Astrocyte of the spinal cord (primary cell): ENCODE data around the gene CFAP107.

Source experiments
- DNase-seq: peaks from one replicate; pipeline ENCODE4 v3.0.0; 2011; ENCODE audit warnings: low read depth, low spot score
- H3K4me3 ChIP-seq: 2 replicates; pipeline ENCODE4 v1.5.1; 2011; ENCODE audit warnings: low read depth, mild to moderate bottlenecking, low read length, moderate library complexity
- in situ Hi-C: cut with HindIII; loops from 2 replicates; pipeline ENCODE4 v1.10.0; 2017; ENCODE audit warnings: low sequenced_read_pairs
- TF ChIP-seq, protein P1 (sequence below): IDR thresholded peaks from 2 replicates; pipeline ENCODE4 v1.5.1; 2012; ENCODE audit warnings: low read depth, mild to moderate bottlenecking, low read length, inconsistent platforms

CFAP107 gene, protein sequence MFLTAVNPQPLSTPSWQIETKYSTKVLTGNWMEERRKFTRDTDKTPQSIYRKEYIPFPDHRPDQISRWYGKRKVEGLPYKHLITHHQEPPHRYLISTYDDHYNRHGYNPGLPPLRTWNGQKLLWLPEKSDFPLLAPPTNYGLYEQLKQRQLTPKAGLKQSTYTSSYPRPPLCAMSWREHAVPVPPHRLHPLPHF

DNA sequence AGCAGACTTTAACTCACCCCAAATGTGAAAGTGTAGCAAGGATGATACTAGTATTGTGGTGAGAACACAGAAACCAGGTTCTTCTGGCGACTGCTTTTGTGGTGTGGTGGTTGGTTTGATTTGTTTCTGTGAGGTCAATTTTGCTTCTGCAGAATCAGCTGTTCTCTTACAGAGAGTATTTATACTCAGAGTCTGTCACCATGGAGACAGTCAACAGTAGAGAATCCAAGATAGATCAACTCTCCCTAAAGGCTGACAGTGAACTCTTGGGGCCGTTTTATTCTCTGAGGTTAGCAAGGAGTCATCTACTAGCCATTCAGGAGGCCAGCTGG, at the start of gene CFAP107:
CFAP107 (plus strand) TSS at position 209 of the 332 bp plus-strand sequence. CDS start 231 bp downstream, outside the sequence.
- H3K4me3 ChIP-seq, result no peak within 1 kb of the TSS
- TF ChIP-seq, protein P1, sequence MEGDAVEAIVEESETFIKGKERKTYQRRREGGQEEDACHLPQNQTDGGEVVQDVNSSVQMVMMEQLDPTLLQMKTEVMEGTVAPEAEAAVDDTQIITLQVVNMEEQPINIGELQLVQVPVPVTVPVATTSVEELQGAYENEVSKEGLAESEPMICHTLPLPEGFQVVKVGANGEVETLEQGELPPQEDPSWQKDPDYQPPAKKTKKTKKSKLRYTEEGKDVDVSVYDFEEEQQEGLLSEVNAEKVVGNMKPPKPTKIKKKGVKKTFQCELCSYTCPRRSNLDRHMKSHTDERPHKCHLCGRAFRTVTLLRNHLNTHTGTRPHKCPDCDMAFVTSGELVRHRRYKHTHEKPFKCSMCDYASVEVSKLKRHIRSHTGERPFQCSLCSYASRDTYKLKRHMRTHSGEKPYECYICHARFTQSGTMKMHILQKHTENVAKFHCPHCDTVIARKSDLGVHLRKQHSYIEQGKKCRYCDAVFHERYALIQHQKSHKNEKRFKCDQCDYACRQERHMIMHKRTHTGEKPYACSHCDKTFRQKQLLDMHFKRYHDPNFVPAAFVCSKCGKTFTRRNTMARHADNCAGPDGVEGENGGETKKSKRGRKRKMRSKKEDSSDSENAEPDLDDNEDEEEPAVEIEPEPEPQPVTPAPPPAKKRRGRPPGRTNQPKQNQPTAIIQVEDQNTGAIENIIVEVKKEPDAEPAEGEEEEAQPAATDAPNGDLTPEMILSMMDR, result no peak
- in situ Hi-C loops, result no loop called here
- no peak for DNase-seq

DNA sequence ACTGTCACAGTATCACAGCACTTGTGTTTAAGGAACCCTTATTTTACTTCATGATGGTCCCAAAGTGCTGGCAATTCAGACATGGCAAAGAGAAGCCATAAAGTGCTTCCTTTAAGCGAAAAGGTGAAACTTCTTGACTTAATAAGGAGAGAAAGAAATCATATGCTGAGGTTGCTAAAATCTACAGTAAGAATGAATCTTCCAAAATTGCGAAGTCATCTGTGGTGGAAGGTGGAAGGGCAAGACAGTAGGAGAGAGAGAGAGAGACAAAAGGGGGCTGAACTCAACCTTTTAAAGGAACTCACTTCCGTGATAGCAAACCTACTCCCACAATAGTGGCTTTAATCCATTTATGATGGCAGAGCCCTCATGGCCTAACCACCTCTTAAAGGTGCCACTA, 49.3 kb upstream of the CFAP107 start:
- H3K4me3 ChIP-seq, result no peak overlapping the region
- DNase-seq, result no peak
- TF ChIP-seq, protein P1, result no peak
- in situ Hi-C loops, result no loop called here

DNA sequence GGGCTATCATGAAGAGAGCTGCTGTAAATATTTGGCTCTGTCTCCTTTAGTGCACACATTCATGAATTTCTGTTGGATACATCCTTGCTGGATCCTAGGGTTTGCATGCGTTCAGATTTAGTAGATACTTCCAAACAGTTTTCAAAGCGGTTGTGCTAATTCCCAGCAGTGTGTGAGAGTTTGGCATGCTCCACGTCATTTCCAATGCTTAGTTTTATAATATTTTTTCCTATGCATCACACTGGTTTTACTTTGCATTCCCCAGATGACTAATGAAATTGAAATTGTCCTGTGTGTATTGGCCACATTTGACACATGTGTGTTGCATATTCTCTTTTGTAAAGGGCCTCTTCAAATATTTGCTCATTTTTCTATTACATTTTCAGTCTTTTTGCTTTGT, 48.6 kb upstream of the CFAP107 start:
- in situ Hi-C loops, result no loop called here
- H3K4me3 ChIP-seq, result no peak overlapping the region
- TF ChIP-seq, protein P1, result no peak
- no peak for DNase-seq

DNA sequence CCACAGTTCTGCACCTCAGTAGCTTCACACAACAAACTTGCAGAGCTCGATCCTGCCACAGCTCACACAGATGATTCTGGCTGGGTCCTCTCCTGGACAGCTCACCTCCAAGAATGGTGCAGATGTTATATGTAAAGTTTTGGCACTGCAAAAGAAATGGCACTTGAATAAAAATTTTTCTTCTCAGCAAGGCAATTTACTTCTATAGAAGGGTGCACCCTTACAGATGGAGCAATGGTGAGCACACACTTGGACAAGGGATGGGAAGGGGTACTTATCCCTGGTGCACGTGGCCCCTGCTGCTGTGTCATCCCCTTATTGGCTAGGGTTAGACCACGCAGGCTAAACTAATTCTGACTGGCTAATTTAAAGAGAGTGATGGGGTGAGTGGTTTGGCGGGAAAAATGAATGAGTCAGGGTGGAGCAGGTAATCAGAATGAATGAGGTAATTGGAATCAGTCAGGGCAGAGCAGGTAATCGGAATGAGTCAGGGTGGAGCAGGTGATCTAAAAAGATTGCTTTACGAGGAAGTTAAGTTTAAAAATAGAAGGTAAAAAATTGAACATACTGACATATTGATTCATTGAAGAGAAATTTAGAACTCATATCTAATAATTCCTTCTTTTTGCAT, 42.1 kb upstream of the CFAP107 start:
- in situ Hi-C loops, result no loop called here

DNA sequence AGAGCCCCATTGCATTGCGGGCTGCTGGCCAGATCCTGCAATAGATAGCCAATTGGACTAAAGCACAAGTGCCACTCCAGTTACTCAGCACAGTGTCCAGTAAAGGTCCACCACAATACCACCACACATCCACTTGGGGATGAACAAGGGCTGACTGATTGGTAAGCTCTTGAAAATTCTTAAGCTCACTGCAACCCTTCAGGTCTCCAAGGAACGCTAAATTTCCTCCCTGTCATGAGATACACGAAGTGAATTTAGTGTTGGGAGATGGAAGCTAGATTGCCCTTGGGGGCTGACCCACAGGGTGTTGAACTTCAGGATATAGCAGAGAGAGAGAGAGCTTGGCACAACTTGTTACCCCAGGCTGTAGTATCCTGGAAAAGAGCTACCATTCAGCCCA, 39.9 kb upstream of the CFAP107 start:
- in situ Hi-C loops, result no loop called here
- TF ChIP-seq, protein P1, result no peak
- no peak for DNase-seq
- no peak overlapping the region for H3K4me3 ChIP-seq

More for the DNA sequence above, 42.1 kb upstream of the CFAP107 start:
- no peak for DNase-seq
- TF ChIP-seq, protein P1, result no peak
- H3K4me3 ChIP-seq, result no peak overlapping the region

DNA sequence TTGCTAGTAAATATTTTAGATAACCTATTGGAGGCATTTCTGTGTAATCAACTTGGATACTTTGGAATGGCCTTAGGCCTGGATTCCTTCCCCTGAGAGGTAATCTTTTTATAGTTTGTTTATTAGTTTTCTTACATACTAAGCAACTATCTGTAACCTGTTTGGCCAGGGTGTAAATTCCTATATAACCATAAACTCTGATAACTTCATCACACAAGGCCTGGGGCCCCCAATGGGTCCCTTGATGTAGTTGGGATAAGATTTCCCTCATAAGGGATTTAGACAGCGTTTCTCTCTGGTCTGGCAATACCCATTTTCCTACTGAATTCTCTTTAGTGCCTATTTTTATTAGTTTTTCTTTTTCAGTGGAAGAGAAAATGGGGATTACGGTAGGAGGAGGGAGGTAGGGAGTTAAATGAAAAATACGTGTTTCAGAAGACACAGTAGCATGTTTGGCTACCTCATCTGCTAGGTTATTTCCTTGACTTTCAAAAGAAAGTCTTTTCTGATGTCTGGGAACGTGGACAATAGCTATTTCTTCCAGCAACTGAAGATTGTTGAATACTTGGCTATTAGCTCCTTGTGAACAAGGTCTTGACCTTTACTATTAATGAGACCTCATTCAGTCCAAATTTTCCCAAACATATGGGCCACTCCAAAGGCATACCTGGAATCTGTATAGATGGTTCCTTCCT, 37.5 kb upstream of the CFAP107 start:
- H3K4me3 ChIP-seq, result no peak overlapping the region
- TF ChIP-seq, protein P1, result no peak
- in situ Hi-C loops, result no loop called here
- DNase-seq, result no peak
